Stimulated activated CD8-positive, alpha-beta memory T cell treated with anti-CD3 and anti-CD28 coated beads, Interleukin-7, amount 100 ng/mL, for 24 hours (primary cell): ENCODE results near the gene LUZP2.
"Not testable (repeated sequence)": the region's sequence is repeated elsewhere in the genome, so short reads cannot be mapped to it uniquely, and the experiment has no call there.

ENCODE experiments used
- DNase-seq: peaks from one replicate; pipeline ENCODE4 v3.0.0-alpha.2; 2020; ENCODE audit warnings: low read depth

Gene LUZP2

GRCh38 chr11:24900960-24901549 is 404.2 kb downstream of the LUZP2 start:
- DNase-seq = no peak

- DNase-seq = no peak
These were observed 406.7 kb downstream of the LUZP2 start for GRCh38 chr11:24903555-24903954.

GRCh38 chr11:24925091-24925490 is 428.2 kb downstream of the LUZP2 start:
- no peak for DNase-seq

GRCh38 chr11:24932110-24933000 is 435.5 kb downstream of the LUZP2 start:
- no peak for DNase-seq

- no peak for DNase-seq
These were observed 438.0 kb downstream of the LUZP2 start for GRCh38 chr11:24934733-24935439.

GRCh38 chr11:24944891-24945290 is 448.0 kb downstream of the LUZP2 start:
- DNase-seq = no peak

- no peak for DNase-seq
These were observed 452.6 kb downstream of the LUZP2 start for GRCh38 chr11:24949406-24949805.

- DNase-seq = no peak
These were observed 467.0 kb downstream of the LUZP2 start for GRCh38 chr11:24963852-24964251.

GRCh38 chr11:24965748-24966147 is 468.9 kb downstream of the LUZP2 start:
- no peak for DNase-seq

GRCh38 chr11:24993903-24994302 is 497.1 kb downstream of the LUZP2 start:
- not testable (repeated sequence) for DNase-seq

- not testable (repeated sequence) for DNase-seq
These were observed 503.1 kb downstream of the LUZP2 start for GRCh38 chr11:24999929-25000328.

GRCh38 chr11:25037431-25037830 is 540.6 kb downstream of the LUZP2 start:
- no peak for DNase-seq

GRCh38 chr11:25038131-25038530 is 541.3 kb downstream of the LUZP2 start:
- no peak for DNase-seq

GRCh38 chr11:25039165-25039564 is 542.3 kb downstream of the LUZP2 start:
- DNase-seq = no peak

- no peak for DNase-seq
These were observed 551.8 kb downstream of the LUZP2 start for GRCh38 chr11:25048632-25049031.

GRCh38 chr11:25052844-25053243 is 556.0 kb downstream of the LUZP2 start:
- no peak for DNase-seq

GRCh38 chr11:25057861-25058260 is 561.0 kb downstream of the LUZP2 start:
- DNase-seq = no peak

GRCh38 chr11:25065746-25066145 is 568.9 kb downstream of the LUZP2 start:
- DNase-seq = no peak

- no peak for DNase-seq
These were observed 569.9 kb downstream of the LUZP2 start for GRCh38 chr11:25066706-25067105.

- DNase-seq = no peak
These were observed 571.6 kb downstream of the LUZP2 start for GRCh38 chr11:25068451-25068850.

GRCh38 chr11:25094085-25094802 is 597.4 kb downstream of the LUZP2 start:
- DNase-seq = no peak

- DNase-seq = no peak
These were observed 622.6 kb downstream of the LUZP2 start for GRCh38 chr11:25119416-25119815.
